PC-9 (cell line): ENCODE results near the gene ACSM3. TPM values are rescaled to one million over a fixed set of nuclear protein-coding genes. Genes with fewer than 3 reads are reported as not detected.

Source experiments
- BruUV-seq: library from RNA; stranded (reverse); fragments of 400-500 nt; replicated peaks from 2 replicates; lab custom pipeline; 2021; lab: Mats Ljungman, UMichigan
- CTCF ChIA-PET: fragments of 300-600 bp; sonication (Branson Sonifier 250); formaldehyde crosslinking; loops from one replicate; lab custom pipeline; 2022; ENCODE audit warnings: antibody characterized with exemption; lab: Charles Lee
- POLR2A ChIA-PET: fragments of 300-600 bp; sonication (Branson Sonifier 250); formaldehyde crosslinking; loops from one replicate; lab custom pipeline; 2022; ENCODE audit warnings: antibody characterized with exemption; ENCODE audit not compliant: unreplicated experiment; lab: Charles Lee
- DNase-seq, 2 experiments: peaks; one replicate each; pipeline versions ENCODE4 v3.0.0 to v3.0.0-alpha.2; 2015 to 2022; ENCODE audit warnings: mixed read lengths in 1 of 2
- H2AFZ ChIP-seq: fragments of 200-600 bp; sonication (generic); 2 replicates; pipeline ENCODE4 v1.8.1; 2017; ENCODE audit warnings: antibody characterized with exemption
- H3F3A ChIP-seq: fragments of 200-600 bp; sonication (generic); 2 replicates; pipeline ENCODE4 v1.8.1; 2017; ENCODE audit warnings: antibody characterized with exemption, mild to moderate bottlenecking, low read depth; ENCODE audit not compliant: insufficient read depth
- H3K27ac ChIP-seq: fragments of 200-600 bp; sonication (generic); 2 replicates; pipeline ENCODE4 v1.6.1; 2016; ENCODE audit warnings: mixed run types
- H3K27me3 ChIP-seq: fragments of 200-600 bp; sonication (generic); 2 replicates; pipeline ENCODE4 v1.6.1; 2016; ENCODE audit warnings: low read depth, mixed run types; ENCODE audit not compliant: insufficient read depth
- H3K36me3 ChIP-seq: fragments of 200-600 bp; sonication (generic); 2 replicates; pipeline ENCODE4 v1.6.1; 2016; ENCODE audit warnings: low read depth, mixed run types
- H3K4me1 ChIP-seq: fragments of 200-600 bp; sonication (generic); replicated peaks from 2 replicates; pipeline ENCODE4 v1.6.1; 2016; ENCODE audit warnings: mixed run types; ENCODE audit not compliant: insufficient read depth
- H3K4me2 ChIP-seq: fragments of 200-600 bp; sonication (generic); 2 replicates; pipeline ENCODE4 v1.6.1; 2017; ENCODE audit warnings: mixed run types
- H3K4me3 ChIP-seq: fragments of 200-600 bp; sonication (generic); 2 replicates; pipeline ENCODE4 v1.6.1; 2016; ENCODE audit warnings: mixed run types
- H3K79me2 ChIP-seq: fragments of 200-600 bp; sonication (generic); 2 replicates; pipeline ENCODE4 v1.6.1; 2017; ENCODE audit warnings: low read depth, mixed run types
- H3K9me2 ChIP-seq: fragments of 200-600 bp; sonication (generic); 2 replicates; pipeline ENCODE4 v1.8.1; 2017; ENCODE audit warnings: mild to moderate bottlenecking; ENCODE audit not compliant: insufficient read depth
- H3K9me3 ChIP-seq: fragments of 200-600 bp; sonication (generic); 2 replicates; pipeline ENCODE4 v1.8.1; 2016; ENCODE audit warnings: low read depth; ENCODE audit not compliant: insufficient read depth
- H4K20me1 ChIP-seq: fragments of 200-600 bp; sonication (generic); 2 replicates; pipeline ENCODE4 v1.8.1; 2017; ENCODE audit not compliant: insufficient read depth
- CTCF ChIP-seq: fragments of 200-600 bp; sonication (generic); conservative IDR thresholded peaks from 2 replicates; pipeline ENCODE4 v1.6.1; 2017; ENCODE audit warnings: mixed run types, antibody characterized with exemption, mild to moderate bottlenecking, moderate library complexity
- EZH2 ChIP-seq: fragments of 200-600 bp; sonication (generic); IDR thresholded peaks from 2 replicates; pipeline ENCODE4 v1.8.0; 2017; ENCODE audit warnings: antibody characterized with exemption, low read depth
- intact Hi-C: fragments of 100-400 bp; cut with micrococcal nuclease; formaldehyde crosslinking; loops from one replicate; pipeline ENCODE4 v1.10.0; 2022; ENCODE audit not compliant: unreplicated experiment
- total RNA-seq: library from RNA; stranded (reverse); gene quantifications from 2 replicates; pipeline ENCODE4 v1.2.3, GENCODE V29; 2021

The ACSM3 gene
- total RNA-seq, 1 experiment from 2014 or later, result 2.4 TPM

- Histone ChIP-seq H3K27me3 (no peaks in the 10 kb centered on the region), H3K4me1 (no peaks in the 10 kb centered on the region), H3K4me3 (no peak overlapping the region), H3K27ac (no peak overlapping the region), H3K9me2 (no peaks in the 10 kb centered on the region), H4K20me1 (no peaks in the 10 kb centered on the region), H2AFZ (no peak overlapping the region), H3K9me3 (no peaks in the 10 kb centered on the region), H3F3A (no peaks in the 10 kb centered on the region; the same call in 1 of the 2 replicates), H3K4me2 (no peak overlapping the region), H3K79me2 (no peaks in the 10 kb centered on the region), H3K36me3 (0 out of 2 replicates have a peak, but pooled peaks cover 3% of the 10 kb centered on the region)
- no peak for DNase-seq
- POLR2A ChIA-PET, result no interaction called here
- TF ChIP-seq EZH2 (no peak), CTCF (no peak)
- intact Hi-C loops, result no loop called here
- BruUV-seq, result no TSS peak
- CTCF ChIA-PET, result no interaction called here
Measured at GRCh38 chr16:20821682-20822081, 57.9 kb downstream of the ACSM3 start.

- no TSS peak for BruUV-seq
- DNase-seq, result no peak
- Histone ChIP-seq H3F3A (no peaks in the 10 kb centered on the region; the same call in 1 of the 2 replicates), H4K20me1 (no peaks in the 10 kb centered on the region), H3K9me3 (no peaks in the 10 kb centered on the region), H3K9me2 (no peaks in the 10 kb centered on the region), H2AFZ (no peak overlapping the region), H3K4me1 (no peaks in the 10 kb centered on the region), H3K36me3 (peaks cover 3% of the 10 kb centered on the region; the same call in 1 of the 2 replicates), H3K27ac (no peak overlapping the region), H3K27me3 (no peaks in the 10 kb centered on the region), H3K4me2 (no peak overlapping the region), H3K79me2 (no peaks in the 10 kb centered on the region), H3K4me3 (no peak overlapping the region)
- TF ChIP-seq CTCF, result no peak
- intact Hi-C loops, result no loop called here
- ChIA-PET POLR2A (no interaction called here), CTCF (no interaction called here)
Measured at GRCh38 chr16:20822521-20823325, 58.9 kb downstream of the ACSM3 start.

GRCh38 chr16:20826039-20826566 is 62.3 kb downstream of the ACSM3 start:
- no peaks in the 10 kb centered on the region for H3K4me1 ChIP-seq
- H3F3A ChIP-seq, result no peaks in the 10 kb centered on the region; the same call in 1 of the 2 replicates
- H3K9me3 ChIP-seq, result no peaks in the 10 kb centered on the region
- H3K27me3 ChIP-seq, result no peaks in the 10 kb centered on the region
- BruUV-seq, result no TSS peak
- H3K9me2 ChIP-seq, result no peaks in the 10 kb centered on the region
- DNase-seq, result no peak
- no peak overlapping the region for H2AFZ ChIP-seq
- H4K20me1 ChIP-seq, result no peaks in the 10 kb centered on the region
- intact Hi-C loops, result no loop called here
- no peaks in the 10 kb centered on the region for H3K79me2 ChIP-seq
- no peak overlapping the region for H3K27ac ChIP-seq
- H3K4me2 ChIP-seq, result no peak overlapping the region
- ChIA-PET CTCF (no interaction called here), POLR2A (no interaction called here)
- no peak overlapping the region for H3K4me3 ChIP-seq
- TF ChIP-seq EZH2, result no peak
- TF ChIP-seq CTCF, result no peak
- H3K36me3 ChIP-seq, result peaks cover 3% of the 10 kb centered on the region; the same call in 1 of the 2 replicates
